Measurements from ENCODE around the gene EME1. TPM values are rescaled to one million over a fixed set of nuclear protein-coding genes. Genes with fewer than 3 reads are reported as not detected.

EME1 gene
- total and polyA plus RNA-seq, 2 of the 13 experiments (the other 11 are each of a cell fraction or from before 2014, with no cell fraction given) = 20.7 to 24.6 TPM

DNA sequence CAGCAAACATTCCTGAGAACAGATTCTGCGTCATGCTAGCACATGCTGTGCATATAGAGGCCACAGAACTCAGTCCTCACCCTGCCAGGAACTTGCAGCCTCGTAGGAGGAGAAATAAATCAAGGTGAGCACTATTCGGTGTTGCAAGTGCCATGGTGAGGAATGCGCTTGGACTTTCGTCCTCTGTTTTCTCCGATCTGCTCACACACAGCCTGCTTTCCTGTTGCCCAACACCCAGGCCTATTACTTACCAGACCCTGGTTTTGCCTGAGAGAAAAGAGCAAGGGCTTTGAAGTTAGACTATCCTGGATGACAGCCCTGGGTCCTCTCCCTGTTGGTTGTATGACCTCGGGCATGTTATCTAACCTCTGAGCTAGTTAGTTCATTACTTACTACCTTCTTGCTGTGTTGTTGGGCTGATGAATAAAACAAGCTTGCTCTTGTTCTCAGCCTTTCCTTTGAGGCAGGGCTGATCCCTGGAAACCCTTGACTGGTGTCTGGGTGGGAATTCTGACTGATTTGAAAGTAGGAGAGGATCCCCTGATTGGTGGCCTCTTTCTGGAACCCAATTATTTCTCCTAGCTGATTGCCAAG is 55.9 kb downstream of the EME1 start (continued):
- TF ChIP-seq ZFY (CRISPR knock-in tag; IDR thresholded peaks at IDR 0.05) (peak; percentile 80), ZNF879 (CRISPR knock-in tag; IDR thresholded peaks at IDR 0.05) (no peak), ZNF10 (CRISPR knock-in tag; IDR thresholded peaks at IDR 0.05; ENCODE audit: borderline replicate concordance, low read depth) (no peak), ZBTB8A (CRISPR knock-in tag; IDR thresholded peaks at IDR 0.05; ENCODE audit: borderline replicate concordance, low read depth) (0 out of 2 replicates have a peak, but pooled peaks have one; percentile 52), FOXK2 (IDR thresholded peaks at IDR 0.05) (peak; percentile 45; the same call in 1 of the 2 replicates), TAF1 (CRISPR knock-in tag; IDR thresholded peaks at IDR 0.05) (peak; percentile 33; the same call in 1 of the 2 replicates), ZFP36L1 (CRISPR knock-in tag; IDR thresholded peaks at IDR 0.05) (peak; percentile 12; the same call in 1 of the 2 replicates), TEAD3 (CRISPR knock-in tag; optimal IDR thresholded peaks at IDR 0.05; ENCODE audit: borderline replicate concordance) (peak; percentile 98), ETV6 (CRISPR knock-in tag; conservative IDR thresholded peaks at IDR 0.05) (0 out of 2 replicates have a peak, but pooled peaks have one; percentile 46), ZNF382 (CRISPR knock-in tag; IDR thresholded peaks at IDR 0.05; ENCODE audit: borderline replicate concordance) (no peak), TSC22D2 (CRISPR knock-in tag; IDR thresholded peaks at IDR 0.05; ENCODE audit: borderline replicate concordance) (0 out of 2 replicates have a peak, but pooled peaks have one; percentile 26), SKI (IDR thresholded peaks at IDR 0.05; ENCODE audit: partially characterized antibody) (peak; percentile 71), SPEN (CRISPR knock-in tag; IDR thresholded peaks at IDR 0.05; ENCODE audit: low read depth) (peak; percentile 82; the same call in 1 of the 2 replicates), NFYB (CRISPR knock-in tag; IDR thresholded peaks at IDR 0.05) (no peak; the same call in 1 of the 2 replicates), ZNF652 (CRISPR knock-in tag; IDR thresholded peaks at IDR 0.05; ENCODE audit: borderline replicate concordance, low read depth) (peak; percentile 53; the same call in 1 of the 2 replicates), HMG20B (CRISPR knock-in tag; conservative IDR thresholded peaks at IDR 0.05) (peak; percentile 94), HDAC2 (CRISPR knock-in tag; IDR thresholded peaks at IDR 0.05) (peak; percentile 99)
- TF ChIP-seq, protein P1, sequence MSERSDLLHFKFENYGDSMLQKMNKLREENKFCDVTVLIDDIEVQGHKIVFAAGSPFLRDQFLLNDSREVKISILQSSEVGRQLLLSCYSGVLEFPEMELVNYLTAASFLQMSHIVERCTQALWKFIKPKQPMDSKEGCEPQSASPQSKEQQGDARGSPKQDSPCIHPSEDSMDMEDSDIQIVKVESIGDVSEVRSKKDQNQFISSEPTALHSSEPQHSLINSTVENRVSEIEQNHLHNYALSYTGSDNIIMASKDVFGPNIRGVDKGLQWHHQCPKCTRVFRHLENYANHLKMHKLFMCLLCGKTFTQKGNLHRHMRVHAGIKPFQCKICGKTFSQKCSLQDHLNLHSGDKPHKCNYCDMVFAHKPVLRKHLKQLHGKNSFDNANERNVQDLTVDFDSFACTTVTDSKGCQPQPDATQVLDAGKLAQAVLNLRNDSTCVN (CRISPR knock-in tag; IDR thresholded peaks at IDR 0.05; ENCODE audit: borderline replicate concordance) = peak; percentile 76; the same call in 1 of the 2 replicates
- TF ChIP-seq, protein P2, sequence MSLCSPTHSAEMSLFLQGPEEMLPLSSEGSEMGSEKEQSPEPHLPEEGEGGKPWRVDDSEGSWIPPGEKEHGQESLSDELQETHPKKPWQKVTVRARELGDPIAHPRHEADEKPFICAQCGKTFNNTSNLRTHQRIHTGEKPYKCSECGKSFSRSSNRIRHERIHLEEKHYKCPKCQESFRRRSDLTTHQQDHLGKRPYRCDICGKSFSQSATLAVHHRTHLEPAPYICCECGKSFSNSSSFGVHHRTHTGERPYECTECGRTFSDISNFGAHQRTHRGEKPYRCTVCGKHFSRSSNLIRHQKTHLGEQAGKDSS (CRISPR knock-in tag; IDR thresholded peaks at IDR 0.05; ENCODE audit: borderline replicate concordance, low read depth) = peak; percentile 92
- TF ChIP-seq, protein P3, sequence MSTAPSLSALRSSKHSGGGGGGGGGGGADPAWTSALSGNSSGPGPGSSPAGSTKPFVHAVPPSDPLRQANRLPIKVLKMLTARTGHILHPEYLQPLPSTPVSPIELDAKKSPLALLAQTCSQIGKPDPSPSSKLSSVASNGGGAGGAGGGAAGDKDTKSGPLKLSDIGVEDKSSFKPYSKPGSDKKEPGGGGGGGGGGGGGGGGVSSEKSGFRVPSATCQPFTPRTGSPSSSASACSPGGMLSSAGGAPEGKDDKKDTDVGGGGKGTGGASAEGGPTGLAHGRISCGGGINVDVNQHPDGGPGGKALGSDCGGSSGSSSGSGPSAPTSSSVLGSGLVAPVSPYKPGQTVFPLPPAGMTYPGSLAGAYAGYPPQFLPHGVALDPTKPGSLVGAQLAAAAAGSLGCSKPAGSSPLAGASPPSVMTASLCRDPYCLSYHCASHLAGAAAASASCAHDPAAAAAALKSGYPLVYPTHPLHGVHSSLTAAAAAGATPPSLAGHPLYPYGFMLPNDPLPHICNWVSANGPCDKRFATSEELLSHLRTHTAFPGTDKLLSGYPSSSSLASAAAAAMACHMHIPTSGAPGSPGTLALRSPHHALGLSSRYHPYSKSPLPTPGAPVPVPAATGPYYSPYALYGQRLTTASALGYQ (CRISPR knock-in tag; IDR thresholded peaks at IDR 0.05) = peak; percentile 24; the same call in 1 of the 2 replicates
- TF ChIP-seq, protein P4, sequence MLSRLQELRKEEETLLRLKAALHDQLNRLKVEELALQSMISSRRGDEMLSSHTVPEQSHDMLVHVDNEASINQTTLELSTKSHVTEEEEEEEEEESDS (CRISPR knock-in tag; IDR thresholded peaks at IDR 0.05; ENCODE audit: borderline replicate concordance) = peak; percentile 61; the same call in 1 of the 2 replicates
- TF ChIP-seq, protein P5, sequence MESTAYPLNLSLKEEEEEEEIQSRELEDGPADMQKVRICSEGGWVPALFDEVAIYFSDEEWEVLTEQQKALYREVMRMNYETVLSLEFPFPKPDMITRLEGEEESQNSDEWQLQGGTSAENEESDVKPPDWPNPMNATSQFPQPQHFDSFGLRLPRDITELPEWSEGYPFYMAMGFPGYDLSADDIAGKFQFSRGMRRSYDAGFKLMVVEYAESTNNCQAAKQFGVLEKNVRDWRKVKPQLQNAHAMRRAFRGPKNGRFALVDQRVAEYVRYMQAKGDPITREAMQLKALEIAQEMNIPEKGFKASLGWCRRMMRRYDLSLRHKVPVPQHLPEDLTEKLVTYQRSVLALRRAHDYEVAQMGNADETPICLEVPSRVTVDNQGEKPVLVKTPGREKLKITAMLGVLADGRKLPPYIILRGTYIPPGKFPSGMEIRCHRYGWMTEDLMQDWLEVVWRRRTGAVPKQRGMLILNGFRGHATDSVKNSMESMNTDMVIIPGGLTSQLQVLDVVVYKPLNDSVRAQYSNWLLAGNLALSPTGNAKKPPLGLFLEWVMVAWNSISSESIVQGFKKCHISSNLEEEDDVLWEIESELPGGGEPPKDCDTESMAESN (CRISPR knock-in tag; conservative IDR thresholded peaks at IDR 0.05) = peak; percentile 71
